HepG2 (cell line): Measurements from ENCODE around the gene PTPRN. TPM values are rescaled to one million over a fixed set of nuclear protein-coding genes. Genes with fewer than 3 reads are reported as not detected.
A peak's percentile ranks its signal among the peaks of the same experiment; 100 is the strongest.

Experiments used
- CBX2 ChIP-seq, 2 experiments: fragments of 200-600 bp in 1 of 2; sonication (generic); formaldehyde crosslinking in 1 of 2; IDR thresholded peaks; 2 replicates each; pipeline versions ENCODE4 v1.7.0 to v1.8.1; 2018 to 2022; ENCODE audit warnings: low read depth in 2 of 2, low read length in 1 of 2, mild to moderate bottlenecking in 1 of 2, missing genetic modification reagents in 1 of 2
- DBP ChIP-seq: sonication (generic); formaldehyde crosslinking; IDR thresholded peaks from 2 replicates; pipeline ENCODE4 v1.4.0; 2020; ENCODE audit warnings: missing genetic modification reagents; ENCODE audit errors: not compliant biosample characterization
- DPF2 ChIP-seq: sonication (generic); formaldehyde crosslinking; IDR thresholded peaks from 2 replicates; pipeline ENCODE4 v1.4.0; 2020; ENCODE audit warnings: mild to moderate bottlenecking, low read depth, missing genetic modification reagents, borderline replicate concordance
- EEA1 ChIP-seq: sonication (generic); formaldehyde crosslinking; IDR thresholded peaks from 2 replicates; pipeline ENCODE4 v1.5.1; 2020; ENCODE audit warnings: mild to moderate bottlenecking, missing genetic modification reagents, borderline replicate concordance
- ELF1 ChIP-seq: sonication (generic); formaldehyde crosslinking; IDR thresholded peaks from 2 replicates; pipeline ENCODE4 v1.4.0; 2020; ENCODE audit warnings: missing genetic modification reagents
- HMGXB4 ChIP-seq, 2 experiments: sonication (generic) in 1 of 2; formaldehyde crosslinking in 1 of 2; IDR thresholded peaks; 2 replicates each; pipeline versions ENCODE4 v1.4.0 to v1.6.1; 2018 to 2020; ENCODE audit warnings: missing genetic modification reagents in 2 of 2, borderline replicate concordance in 1 of 2, low read depth in 1 of 2, mild to moderate bottlenecking in 1 of 2, missing biosample characterization in 1 of 2
- KDM4B ChIP-seq: sonication (generic); formaldehyde crosslinking; IDR thresholded peaks from 2 replicates; pipeline ENCODE4 v1.4.0; 2020; ENCODE audit warnings: missing genetic modification reagents
- KLF6 ChIP-seq: IDR thresholded peaks from 2 replicates; pipeline ENCODE4 v1.8.0; 2016; ENCODE audit warnings: missing biosample characterization, missing genetic modification reagents
- SMAD9 ChIP-seq: sonication (generic); formaldehyde crosslinking; IDR thresholded peaks from 2 replicates; pipeline ENCODE4 v1.5.1; 2020; ENCODE audit warnings: mild to moderate bottlenecking, missing genetic modification reagents
- SMARCE1 ChIP-seq: fragments of 450-650 bp; IDR thresholded peaks from 2 replicates; pipeline ENCODE4 v1.6.1; 2017; ENCODE audit warnings: borderline replicate concordance
- SOX5 ChIP-seq: IDR thresholded peaks from 2 replicates; pipeline ENCODE4 v1.6.1; 2016; ENCODE audit warnings: borderline replicate concordance
- SRY ChIP-seq: sonication (generic); formaldehyde crosslinking; IDR thresholded peaks from 2 replicates; pipeline ENCODE4 v1.8.0; 2022; ENCODE audit warnings: mild to moderate bottlenecking, missing genetic modification reagents
- ZBTB14 ChIP-seq: sonication (generic); formaldehyde crosslinking; IDR thresholded peaks from 2 replicates; pipeline ENCODE4 v1.4.0; 2020; ENCODE audit warnings: missing genetic modification reagents
- ZNF224 ChIP-seq: sonication (generic); formaldehyde crosslinking; IDR thresholded peaks from 2 replicates; pipeline ENCODE4 v1.5.0; 2020; ENCODE audit warnings: mild to moderate bottlenecking, missing genetic modification reagents
- ZNF484 ChIP-seq: sonication (generic); formaldehyde crosslinking; IDR thresholded peaks from 2 replicates; pipeline ENCODE4 v1.5.1; 2020; ENCODE audit warnings: mild to moderate bottlenecking, low read depth, missing genetic modification reagents, borderline replicate concordance
- ZNF614 ChIP-seq: IDR thresholded peaks from 2 replicates; pipeline ENCODE4 v1.6.1; 2018; ENCODE audit warnings: missing biosample characterization, missing genetic modification reagents, inconsistent platforms, borderline replicate concordance
- ZNF616 ChIP-seq: sonication (generic); formaldehyde crosslinking; IDR thresholded peaks from 2 replicates; pipeline ENCODE4 v1.5.0; 2020; ENCODE audit warnings: low read depth, mild to moderate bottlenecking, missing genetic modification reagents
- ZNF644 ChIP-seq: IDR thresholded peaks from 2 replicates; pipeline ENCODE4 v1.6.1; 2016; ENCODE audit warnings: low read depth
- ZNF670 ChIP-seq: sonication (generic); formaldehyde crosslinking; IDR thresholded peaks from 2 replicates; pipeline ENCODE4 v1.8.0; 2022; ENCODE audit warnings: mild to moderate bottlenecking, missing genetic modification reagents, borderline replicate concordance
- ZNF766 ChIP-seq: sonication (generic); formaldehyde crosslinking; IDR thresholded peaks from 2 replicates; pipeline ENCODE4 v1.5.0; 2020; ENCODE audit warnings: missing genetic modification reagents, borderline replicate concordance
- polyA plus RNA-seq, 8 experiments: library from polyadenylated mRNA; depleted of rRNA in 3 of 8; stranded (reverse) in 7 of 8; unstranded in 1 of 8; fragments of >200 nt; fragmentation: Illumina TruSeq in 4 of 8; extraction: Trizol in 4 of 8; gene quantifications; 2 replicates each; pipeline versions ENCODE4 v1.2.1 to v1.2.3, GENCODE V29; 2011 to 2016; ENCODE audit warnings: low read depth in 4 of 8, missing spikeins in 1 of 8, mixed read lengths in 1 of 8; ENCODE audit not compliant: insufficient read depth in 1 of 8
- total RNA-seq, 5 experiments: library from RNA; depleted of rRNA; stranded (reverse); fragments of >200 nt; fragmentation: Illumina TruSeq; extraction: Trizol; gene quantifications; 2 replicates each; pipeline ENCODE4 v1.2.3, GENCODE V29; 2016; ENCODE audit warnings: low read depth in 1 of 5
- TF ChIP-seq, protein P1 (sequence below): IDR thresholded peaks from 2 replicates; pipeline ENCODE4 v1.6.1; 2012; ENCODE audit warnings: low read length, improper control_type of control experiment

The PTPRN gene
- total and polyA plus RNA-seq, 2 of the 13 experiments (the other 11 are each of a cell fraction or from before 2014, with no cell fraction given): 0.26 TPM; not detected in 1

GRCh38 chr2:219294356-219295351, 14.5 kb downstream of the PTPRN start (continued):
- TF ChIP-seq ZNF484 (CRISPR knock-in tag) (no peak), ZNF614 (CRISPR knock-in tag) (peak; percentile 94; the same call in 1 of the 2 replicates), DPF2 (peak; percentile 71; the same call in 1 of the 2 replicates), CBX2 (IDR thresholded peaks at IDR 0.05; ENCODE audit: low read depth, low read length) (no peak), CBX2 (CRISPR knock-in tag; IDR thresholded peaks at IDR 0.05; ENCODE audit: low read depth) (peak; percentile 66), HMGXB4 (CRISPR knock-in tag; IDR thresholded peaks at IDR 0.05; ENCODE audit: borderline replicate concordance in 1 of 2, low read depth in 1 of 2) (peak; percentile 100), SRY (CRISPR knock-in tag) (no peak), SOX5 (CRISPR knock-in tag) (peak; percentile 61; the same call in 1 of the 2 replicates), ZNF670 (CRISPR knock-in tag) (0 out of 2 replicates have a peak, but pooled peaks have one; percentile 43), SMAD9 (CRISPR knock-in tag) (no peak), ZBTB14 (CRISPR knock-in tag) (peak; percentile 83), ELF1 (CRISPR knock-in tag) (peak; percentile 92), DBP (CRISPR knock-in tag) (no peak), SMARCE1 (no peak), EEA1 (CRISPR knock-in tag) (peak; percentile 89; the same call in 1 of the 2 replicates), KDM4B (CRISPR knock-in tag) (0 out of 2 replicates have a peak, but pooled peaks have one; percentile 62), ZNF644 (CRISPR knock-in tag) (no peak), ZNF616 (CRISPR knock-in tag) (no peak), ZNF766 (0 out of 2 replicates have a peak, but pooled peaks have one; percentile 50), KLF6 (CRISPR knock-in tag) (peak; percentile 90; the same call in 1 of the 2 replicates), ZNF224 (no peak)
- TF ChIP-seq, protein P1, sequence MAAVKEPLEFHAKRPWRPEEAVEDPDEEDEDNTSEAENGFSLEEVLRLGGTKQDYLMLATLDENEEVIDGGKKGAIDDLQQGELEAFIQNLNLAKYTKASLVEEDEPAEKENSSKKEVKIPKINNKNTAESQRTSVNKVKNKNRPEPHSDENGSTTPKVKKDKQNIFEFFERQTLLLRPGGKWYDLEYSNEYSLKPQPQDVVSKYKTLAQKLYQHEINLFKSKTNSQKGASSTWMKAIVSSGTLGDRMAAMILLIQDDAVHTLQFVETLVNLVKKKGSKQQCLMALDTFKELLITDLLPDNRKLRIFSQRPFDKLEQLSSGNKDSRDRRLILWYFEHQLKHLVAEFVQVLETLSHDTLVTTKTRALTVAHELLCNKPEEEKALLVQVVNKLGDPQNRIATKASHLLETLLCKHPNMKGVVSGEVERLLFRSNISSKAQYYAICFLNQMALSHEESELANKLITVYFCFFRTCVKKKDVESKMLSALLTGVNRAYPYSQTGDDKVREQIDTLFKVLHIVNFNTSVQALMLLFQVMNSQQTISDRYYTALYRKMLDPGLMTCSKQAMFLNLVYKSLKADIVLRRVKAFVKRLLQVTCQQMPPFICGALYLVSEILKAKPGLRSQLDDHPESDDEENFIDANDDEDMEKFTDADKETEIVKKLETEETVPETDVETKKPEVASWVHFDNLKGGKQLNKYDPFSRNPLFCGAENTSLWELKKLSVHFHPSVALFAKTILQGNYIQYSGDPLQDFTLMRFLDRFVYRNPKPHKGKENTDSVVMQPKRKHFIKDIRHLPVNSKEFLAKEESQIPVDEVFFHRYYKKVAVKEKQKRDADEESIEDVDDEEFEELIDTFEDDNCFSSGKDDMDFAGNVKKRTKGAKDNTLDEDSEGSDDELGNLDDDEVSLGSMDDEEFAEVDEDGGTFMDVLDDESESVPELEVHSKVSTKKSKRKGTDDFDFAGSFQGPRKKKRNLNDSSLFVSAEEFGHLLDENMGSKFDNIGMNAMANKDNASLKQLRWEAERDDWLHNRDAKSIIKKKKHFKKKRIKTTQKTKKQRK: no peak
